Fibroblast of lung (primary cell): ENCODE results near the gene ODAM. TPM values are rescaled to one million over a fixed set of nuclear protein-coding genes. Genes with fewer than 3 reads are reported as not detected.

Experiments used
- DNase-seq, 2 donors: peaks; one replicate each; pipeline versions ENCODE4 v3.0.0 to v3.0.0-alpha.2; 2010; ENCODE audit warnings: low read depth in 2 of 2
- H2AFZ ChIP-seq: 2 replicates; pipeline ENCODE4 v1.5.1; 2012; ENCODE audit warnings: low read length, control low read depth, inconsistent platforms
- H3K27ac ChIP-seq: 2 replicates; pipeline ENCODE4 v1.5.1; 2011; ENCODE audit warnings: low read length, control low read depth; ENCODE audit not compliant: insufficient read depth
- H3K27me3 ChIP-seq: 2 replicates; pipeline ENCODE4 v1.5.1; 2011; ENCODE audit warnings: mild to moderate bottlenecking, low read length; ENCODE audit not compliant: control insufficient read depth, insufficient read depth
- H3K36me3 ChIP-seq: 2 replicates; pipeline ENCODE4 v1.5.1; 2011; ENCODE audit warnings: low read length; ENCODE audit not compliant: control insufficient read depth, insufficient read depth
- H3K4me1 ChIP-seq: 2 replicates; pipeline ENCODE4 v1.5.1; 2011; ENCODE audit warnings: low read length; ENCODE audit not compliant: control insufficient read depth, insufficient read depth; ENCODE audit errors: extremely low read depth
- H3K4me2 ChIP-seq: 2 replicates; pipeline ENCODE4 v1.5.1; 2011; ENCODE audit warnings: low read length, control low read depth; ENCODE audit not compliant: insufficient read depth; ENCODE audit errors: extremely low read depth
- H3K4me3 ChIP-seq, 4 experiments: fragments of 200-600 bp in 1 of 4; sonication (generic) in 1 of 4; replicated peaks in 1 of 4; 2 replicates each; pipeline ENCODE4 v1.5.1; 2011 to 2016; ENCODE audit warnings: low read length in 4 of 4, low read depth in 3 of 4, mild to moderate bottlenecking in 3 of 4, control low read depth in 2 of 4, inconsistent platforms in 1 of 4, mixed read lengths in 1 of 4; ENCODE audit not compliant: insufficient read depth in 1 of 4; ENCODE audit errors: control extremely low read depth in 1 of 4
- H3K79me2 ChIP-seq: 2 replicates; pipeline ENCODE4 v1.5.1; 2012; ENCODE audit warnings: mild to moderate bottlenecking, low read length, inconsistent platforms; ENCODE audit not compliant: control insufficient read depth, insufficient read depth
- H3K9ac ChIP-seq: 2 replicates; pipeline ENCODE4 v1.5.1; 2011; ENCODE audit warnings: mild to moderate bottlenecking, low read length, control low read depth; ENCODE audit not compliant: insufficient read depth
- H3K9me3 ChIP-seq: 2 replicates; pipeline ENCODE4 v1.5.1; 2012; ENCODE audit warnings: low read depth, low read length; ENCODE audit not compliant: control insufficient read depth, insufficient read depth
- H4K20me1 ChIP-seq: 2 replicates; pipeline ENCODE4 v1.5.1; 2011; ENCODE audit warnings: low read length; ENCODE audit not compliant: control insufficient read depth, insufficient read depth; ENCODE audit errors: extremely low read depth
- CTCF ChIP-seq, 2 donors: IDR thresholded peaks in 1 of 2; conservative IDR thresholded peaks in 1 of 2; 1 replicate in 1 of 2; 2 replicates in 1 of 2; pipeline ENCODE4 v1.5.1; 2011 to 2012; ENCODE audit warnings: low read length in 2 of 2, control low read depth in 1 of 2, inconsistent platforms in 1 of 2, low read depth in 1 of 2, mild to moderate bottlenecking in 1 of 2
- EZH2 ChIP-seq: IDR thresholded peaks from 2 replicates; pipeline ENCODE4 v1.5.1; 2012; ENCODE audit warnings: low read length, control low read depth, mild to moderate bottlenecking; ENCODE audit errors: missing control alignments
- polyA plus RNA-seq, 2 donors: library from polyadenylated mRNA; depleted of rRNA in 1 of 2; stranded (reverse) in 1 of 2; unstranded in 1 of 2; fragments of >200 nt; gene quantifications; 2 replicates each; pipeline ENCODE4 v1.2.1, GENCODE V29; 2011 to 2012; ENCODE audit warnings: missing spikeins in 1 of 2
- total RNA-seq: library from RNA; depleted of rRNA; stranded (reverse); fragments of >200 nt; gene quantifications from 2 replicates; pipeline ENCODE4 v1.2.1, GENCODE V29; 2014

ODAM gene
- total and polyA plus RNA-seq, 2 donors (not counting 1 experiment from before 2014, with no cell fraction given): not detected

- Histone ChIP-seq H3K36me3 (no peaks in the 10 kb centered on the region), H3K9ac (no peak overlapping the region), H4K20me1 (no peaks in the 10 kb centered on the region), H3K4me3 (no peak overlapping the region), H3K27me3 (no peaks in the 10 kb centered on the region), H3K27ac (no peak overlapping the region), H3K9me3 (no peaks in the 10 kb centered on the region), H3K79me2 (no peaks in the 10 kb centered on the region), H3K4me2 (no peak overlapping the region), H3K4me1 (no peaks in the 10 kb centered on the region), H2AFZ (no peak overlapping the region)
- TF ChIP-seq EZH2 (no peak), CTCF (conservative IDR thresholded peaks at IDR 0.05 in 1 of 2, IDR thresholded peaks at IDR 0.05 in 1 of 2; ENCODE audit: low read depth in 1 of 2, low read length in 2 of 2) (no peak)
- DNase-seq: no peak
These were observed 17.4 kb upstream of the ODAM start for GRCh38 chr4:70178075-70178660.

GRCh38 chr4:70179811-70180210, 15.7 kb upstream of the ODAM start:
- H3K36me3 ChIP-seq: no peaks in the 10 kb centered on the region
- no peak overlapping the region for H3K4me2 ChIP-seq
- H3K27me3 ChIP-seq: no peaks in the 10 kb centered on the region
- no peaks in the 10 kb centered on the region for H3K79me2 ChIP-seq
- no peak overlapping the region for H3K9ac ChIP-seq
- H2AFZ ChIP-seq: no peak overlapping the region
- no peak overlapping the region for H3K27ac ChIP-seq
- H3K4me3 ChIP-seq: no peak overlapping the region
- DNase-seq: no peak
- no peaks in the 10 kb centered on the region for H3K4me1 ChIP-seq
- H3K9me3 ChIP-seq: no peaks in the 10 kb centered on the region
- no peaks in the 10 kb centered on the region for H4K20me1 ChIP-seq
- TF ChIP-seq EZH2: no peak
- no peak for TF ChIP-seq CTCF (conservative IDR thresholded peaks at IDR 0.05 in 1 of 2, IDR thresholded peaks at IDR 0.05 in 1 of 2; ENCODE audit: low read depth in 1 of 2, low read length in 2 of 2)

GRCh38 chr4:70181864-70182263, 13.7 kb upstream of the ODAM start:
- TF ChIP-seq EZH2 (no peak), CTCF (conservative IDR thresholded peaks at IDR 0.05 in 1 of 2, IDR thresholded peaks at IDR 0.05 in 1 of 2; ENCODE audit: low read depth in 1 of 2, low read length in 2 of 2) (no peak)
- DNase-seq: no peak
- H3K9me3 ChIP-seq: no peaks in the 10 kb centered on the region

More at GRCh38 chr4:70181864-70182263, 13.7 kb upstream of the ODAM start:
- Histone ChIP-seq H3K79me2 (no peaks in the 10 kb centered on the region), H3K27ac (no peak overlapping the region), H3K36me3 (no peaks in the 10 kb centered on the region), H3K4me1 (no peaks in the 10 kb centered on the region), H3K4me3 (no peak overlapping the region), H3K27me3 (no peaks in the 10 kb centered on the region), H3K9ac (no peak overlapping the region), H2AFZ (no peak overlapping the region), H4K20me1 (no peaks in the 10 kb centered on the region), H3K4me2 (no peak overlapping the region)
